Measurements from ENCODE around the gene CADPS.

The CADPS gene

DNA sequence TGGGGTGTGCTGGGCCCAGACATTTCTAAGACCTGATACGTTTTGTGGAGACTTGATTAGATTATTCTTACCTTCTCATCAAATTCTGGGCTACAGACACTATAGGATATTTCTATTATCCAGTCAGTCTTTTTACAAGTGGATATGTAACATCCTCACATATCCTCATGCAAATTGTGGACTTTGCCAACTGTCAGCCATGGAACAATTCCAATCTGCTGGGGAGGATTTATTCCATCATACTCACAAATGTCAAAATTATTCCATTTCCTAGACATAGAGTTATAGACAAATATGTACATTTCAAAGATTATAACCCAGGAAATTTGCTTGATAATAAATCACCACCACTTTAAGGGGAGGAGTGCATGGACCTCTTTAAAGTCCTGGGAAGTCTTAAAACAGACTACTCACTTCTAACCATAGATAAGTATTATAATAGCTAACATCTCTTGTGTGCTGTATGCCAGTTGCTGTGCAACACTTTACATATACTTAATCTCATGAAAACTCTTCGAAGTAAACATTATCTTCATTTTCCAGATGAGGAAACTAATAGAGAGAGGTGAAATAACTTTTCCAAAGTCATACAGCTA, 44.4 kb downstream of the CADPS start (continued):
- TF ChIP-seq ARNTL (CRISPR knock-in tag; IDR thresholded peaks at IDR 0.05; ENCODE audit: borderline replicate concordance, low read depth) (no peak), ESRRG (CRISPR knock-in tag; IDR thresholded peaks at IDR 0.05) (no peak)

DNA sequence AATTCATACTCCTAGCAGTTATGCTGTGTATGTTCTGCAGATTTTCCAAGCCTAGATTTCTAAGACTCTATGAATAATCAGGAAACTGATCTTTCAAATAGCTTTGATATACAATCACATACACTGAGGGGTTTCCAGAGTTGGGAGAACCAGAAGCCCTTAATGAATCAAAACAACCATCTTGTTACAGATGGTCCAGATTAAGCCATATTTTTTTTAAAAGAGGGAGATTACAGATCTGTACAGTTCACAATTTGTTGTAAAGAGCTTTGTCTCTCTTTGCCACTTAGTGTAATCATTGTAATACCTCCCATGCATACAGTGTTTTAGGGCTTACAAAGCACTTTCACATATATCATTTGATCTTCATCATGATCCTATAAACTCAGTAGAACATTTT, 47.7 kb downstream of the CADPS start:
- TF ChIP-seq, protein P1, sequence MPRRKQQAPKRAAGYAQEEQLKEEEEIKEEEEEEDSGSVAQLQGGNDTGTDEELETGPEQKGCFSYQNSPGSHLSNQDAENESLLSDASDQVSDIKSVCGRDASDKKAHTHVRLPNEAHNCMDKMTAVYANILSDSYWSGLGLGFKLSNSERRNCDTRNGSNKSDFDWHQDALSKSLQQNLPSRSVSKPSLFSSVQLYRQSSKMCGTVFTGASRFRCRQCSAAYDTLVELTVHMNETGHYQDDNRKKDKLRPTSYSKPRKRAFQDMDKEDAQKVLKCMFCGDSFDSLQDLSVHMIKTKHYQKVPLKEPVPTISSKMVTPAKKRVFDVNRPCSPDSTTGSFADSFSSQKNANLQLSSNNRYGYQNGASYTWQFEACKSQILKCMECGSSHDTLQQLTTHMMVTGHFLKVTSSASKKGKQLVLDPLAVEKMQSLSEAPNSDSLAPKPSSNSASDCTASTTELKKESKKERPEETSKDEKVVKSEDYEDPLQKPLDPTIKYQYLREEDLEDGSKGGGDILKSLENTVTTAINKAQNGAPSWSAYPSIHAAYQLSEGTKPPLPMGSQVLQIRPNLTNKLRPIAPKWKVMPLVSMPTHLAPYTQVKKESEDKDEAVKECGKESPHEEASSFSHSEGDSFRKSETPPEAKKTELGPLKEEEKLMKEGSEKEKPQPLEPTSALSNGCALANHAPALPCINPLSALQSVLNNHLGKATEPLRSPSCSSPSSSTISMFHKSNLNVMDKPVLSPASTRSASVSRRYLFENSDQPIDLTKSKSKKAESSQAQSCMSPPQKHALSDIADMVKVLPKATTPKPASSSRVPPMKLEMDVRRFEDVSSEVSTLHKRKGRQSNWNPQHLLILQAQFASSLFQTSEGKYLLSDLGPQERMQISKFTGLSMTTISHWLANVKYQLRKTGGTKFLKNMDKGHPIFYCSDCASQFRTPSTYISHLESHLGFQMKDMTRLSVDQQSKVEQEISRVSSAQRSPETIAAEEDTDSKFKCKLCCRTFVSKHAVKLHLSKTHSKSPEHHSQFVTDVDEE (CRISPR knock-in tag; IDR thresholded peaks at IDR 0.05): no peak
- no peak for TF ChIP-seq GLIS3 (CRISPR knock-in tag; IDR thresholded peaks at IDR 0.05)
- peak; percentile 53; the same call in 1 of the 2 replicates for TF ChIP-seq TCF4 (CRISPR knock-in tag; IDR thresholded peaks at IDR 0.05; ENCODE audit: borderline replicate concordance)
- ATAC-seq: no peak

DNA sequence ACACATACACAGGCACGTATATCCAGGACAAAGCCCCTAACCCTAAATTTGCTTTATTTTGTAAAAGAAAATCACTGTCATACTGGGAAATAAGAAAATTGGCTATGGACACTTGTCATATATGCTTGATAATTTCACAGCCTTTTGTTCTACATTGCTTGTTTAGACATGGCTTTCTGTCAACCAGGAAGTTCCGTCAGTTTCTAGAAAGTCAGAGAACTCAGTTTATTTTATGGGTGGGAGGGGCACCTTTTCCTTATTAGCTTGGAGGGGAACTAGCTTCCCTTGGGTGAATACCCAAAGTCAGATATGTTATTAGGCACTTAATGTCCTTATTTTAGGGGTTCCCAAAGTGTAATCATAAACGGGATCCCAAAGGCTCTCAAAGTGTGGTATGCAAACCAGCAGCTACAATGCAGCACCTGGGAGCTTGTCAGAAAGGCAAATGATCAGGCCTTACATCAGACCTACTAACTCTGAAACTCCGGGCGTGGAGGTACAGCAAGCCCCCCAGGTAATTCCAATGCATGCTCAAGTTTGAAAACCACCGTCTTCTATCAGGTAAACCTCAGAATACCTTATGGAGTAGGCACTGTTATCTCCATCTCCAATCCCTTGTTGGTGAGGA, 50.1 kb downstream of the CADPS start:
- TF ChIP-seq ARNTL (CRISPR knock-in tag; IDR thresholded peaks at IDR 0.05; ENCODE audit: borderline replicate concordance, low read depth) (no peak), GLIS3 (CRISPR knock-in tag; IDR thresholded peaks at IDR 0.05) (no peak), TOX (CRISPR knock-in tag; IDR thresholded peaks at IDR 0.05; ENCODE audit: borderline replicate concordance) (no peak), RARB (CRISPR knock-in tag; IDR thresholded peaks at IDR 0.05) (no peak)
- TF ChIP-seq, protein P2, sequence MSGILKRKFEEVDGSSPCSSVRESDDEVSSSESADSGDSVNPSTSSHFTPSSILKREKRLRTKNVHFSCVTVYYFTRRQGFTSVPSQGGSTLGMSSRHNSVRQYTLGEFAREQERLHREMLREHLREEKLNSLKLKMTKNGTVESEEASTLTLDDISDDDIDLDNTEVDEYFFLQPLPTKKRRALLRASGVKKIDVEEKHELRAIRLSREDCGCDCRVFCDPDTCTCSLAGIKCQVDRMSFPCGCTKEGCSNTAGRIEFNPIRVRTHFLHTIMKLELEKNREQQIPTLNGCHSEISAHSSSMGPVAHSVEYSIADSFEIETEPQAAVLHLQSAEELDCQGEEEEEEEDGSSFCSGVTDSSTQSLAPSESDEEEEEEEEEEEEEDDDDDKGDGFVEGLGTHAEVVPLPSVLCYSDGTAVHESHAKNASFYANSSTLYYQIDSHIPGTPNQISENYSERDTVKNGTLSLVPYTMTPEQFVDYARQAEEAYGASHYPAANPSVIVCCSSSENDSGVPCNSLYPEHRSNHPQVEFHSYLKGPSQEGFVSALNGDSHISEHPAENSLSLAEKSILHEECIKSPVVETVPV (CRISPR knock-in tag; IDR thresholded peaks at IDR 0.05): no peak
- TF ChIP-seq, protein P3, sequence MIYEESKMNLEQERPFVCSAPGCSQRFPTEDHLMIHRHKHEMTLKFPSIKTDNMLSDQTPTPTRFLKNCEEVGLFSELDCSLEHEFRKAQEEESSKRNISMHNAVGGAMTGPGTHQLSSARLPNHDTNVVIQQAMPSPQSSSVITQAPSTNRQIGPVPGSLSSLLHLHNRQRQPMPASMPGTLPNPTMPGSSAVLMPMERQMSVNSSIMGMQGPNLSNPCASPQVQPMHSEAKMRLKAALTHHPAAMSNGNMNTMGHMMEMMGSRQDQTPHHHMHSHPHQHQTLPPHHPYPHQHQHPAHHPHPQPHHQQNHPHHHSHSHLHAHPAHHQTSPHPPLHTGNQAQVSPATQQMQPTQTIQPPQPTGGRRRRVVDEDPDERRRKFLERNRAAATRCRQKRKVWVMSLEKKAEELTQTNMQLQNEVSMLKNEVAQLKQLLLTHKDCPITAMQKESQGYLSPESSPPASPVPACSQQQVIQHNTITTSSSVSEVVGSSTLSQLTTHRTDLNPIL (CRISPR knock-in tag; IDR thresholded peaks at IDR 0.05; ENCODE audit: low read depth): no peak
- no peak for ATAC-seq

DNA sequence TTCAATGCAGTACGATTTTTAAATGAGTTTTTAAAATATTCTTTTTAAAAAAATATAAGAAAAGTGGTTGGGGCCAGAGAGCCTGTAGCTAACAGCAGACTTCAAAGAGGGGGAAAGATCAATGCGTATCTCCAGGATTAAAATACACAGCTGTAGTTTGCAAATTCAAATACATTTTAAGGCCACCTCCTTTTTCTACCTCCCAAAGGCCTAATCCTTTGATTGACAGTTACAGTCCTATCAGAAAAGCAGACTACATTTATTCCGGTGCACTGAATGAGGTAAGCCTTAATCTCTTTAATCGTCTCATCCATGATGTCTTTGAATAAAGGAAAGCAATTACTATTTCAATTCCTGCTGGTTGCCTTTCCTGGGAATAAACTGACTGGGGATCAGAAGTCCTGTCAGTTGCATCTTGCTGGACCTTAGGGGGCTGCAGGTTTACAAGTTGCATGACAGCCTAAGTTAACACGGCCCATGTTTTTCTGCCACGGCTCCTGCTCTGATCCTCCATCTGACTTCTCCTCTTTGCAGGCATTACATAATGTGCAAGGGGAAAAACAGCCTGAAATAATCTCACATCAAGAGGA, 51.7 kb downstream of the CADPS start:
- ATAC-seq: no peak
- TF ChIP-seq ZNF8 (CRISPR knock-in tag; IDR thresholded peaks at IDR 0.05) (no peak), CSDC2 (CRISPR knock-in tag; IDR thresholded peaks at IDR 0.05) (no peak), ISL1 (CRISPR knock-in tag; IDR thresholded peaks at IDR 0.05) (no peak), ZNF565 (CRISPR knock-in tag; conservative IDR thresholded peaks at IDR 0.05; ENCODE audit: low read depth) (no peak), ZC3H10 (CRISPR knock-in tag; IDR thresholded peaks at IDR 0.05) (no peak), BACH2 (CRISPR knock-in tag; IDR thresholded peaks at IDR 0.05; ENCODE audit: borderline replicate concordance) (no peak), TCF4 (CRISPR knock-in tag; IDR thresholded peaks at IDR 0.05; ENCODE audit: borderline replicate concordance) (no peak), ARNTL (CRISPR knock-in tag; IDR thresholded peaks at IDR 0.05; ENCODE audit: borderline replicate concordance, low read depth) (no peak), ZFP3 (CRISPR knock-in tag; IDR thresholded peaks at IDR 0.05) (no peak), ZNF70 (CRISPR knock-in tag; IDR thresholded peaks at IDR 0.05) (no peak), PPARA (CRISPR knock-in tag; IDR thresholded peaks at IDR 0.05; ENCODE audit: borderline replicate concordance) (no peak), ESRRG (CRISPR knock-in tag; IDR thresholded peaks at IDR 0.05) (no peak), TOX (CRISPR knock-in tag; IDR thresholded peaks at IDR 0.05; ENCODE audit: borderline replicate concordance) (no peak)
- TF ChIP-seq, protein P2 (CRISPR knock-in tag; IDR thresholded peaks at IDR 0.05): no peak
- TF ChIP-seq, protein P1 (CRISPR knock-in tag; IDR thresholded peaks at IDR 0.05): no peak
- TF ChIP-seq, protein P3 (CRISPR knock-in tag; IDR thresholded peaks at IDR 0.05; ENCODE audit: low read depth): no peak
